Neuronal stem cell (in vitro differentiated cells): ENCODE measurements around the gene NARS2.
A peak's percentile ranks its signal among the peaks of the same experiment; 100 is the strongest.

Experiments
- DNase-seq: peaks from one replicate; pipeline ENCODE4 v3.0.0-alpha.2; 2013; ENCODE audit warnings: low spot score
- H2AFZ ChIP-seq: one replicate; pipeline ENCODE4 v1.6.1; 2013; ENCODE audit warnings: mild to moderate bottlenecking, low read length, inconsistent platforms
- H2AK5ac ChIP-seq: 2 replicates; pipeline ENCODE4 v1.6.1; 2013; ENCODE audit warnings: low read depth, mild to moderate bottlenecking, inconsistent platforms, low read length, moderate library complexity, mixed read lengths
- H2BK120ac ChIP-seq: 2 replicates; pipeline ENCODE4 v1.6.1; 2013; ENCODE audit warnings: low read depth, mild to moderate bottlenecking, inconsistent platforms, low read length, moderate library complexity, mixed read lengths
- H2BK12ac ChIP-seq: one replicate; pipeline ENCODE4 v1.6.1; 2013; ENCODE audit warnings: low read length, inconsistent platforms
- H2BK15ac ChIP-seq: 2 replicates; pipeline ENCODE4 v1.6.1; 2013; ENCODE audit warnings: mild to moderate bottlenecking, low read length, inconsistent platforms, mixed read lengths
- H2BK5ac ChIP-seq: one replicate; pipeline ENCODE4 v1.6.1; 2013; ENCODE audit warnings: inconsistent platforms, mild to moderate bottlenecking, low read length, moderate library complexity
- H3K14ac ChIP-seq: one replicate; pipeline ENCODE4 v1.6.1; 2013; ENCODE audit warnings: low read length, inconsistent platforms
- H3K18ac ChIP-seq: 2 replicates; pipeline ENCODE4 v1.6.1; 2013; ENCODE audit warnings: low read length, inconsistent platforms
- H3K23ac ChIP-seq: 2 replicates; pipeline ENCODE4 v1.6.1; 2013; ENCODE audit warnings: low read depth, mild to moderate bottlenecking, mixed read lengths, low read length, inconsistent platforms; ENCODE audit not compliant: poor library complexity
- H3K27ac ChIP-seq: replicated peaks from 3 replicates; pipeline ENCODE4 v1.5.1; 2013; ENCODE audit warnings: low read length, inconsistent platforms
- H3K27me3 ChIP-seq, 3 experiments: 2 replicates each; pipeline ENCODE4 v1.6.1; 2013; ENCODE audit warnings: low read length in 3 of 3, mild to moderate bottlenecking in 2 of 3, inconsistent platforms in 1 of 3, low read depth in 1 of 3, mixed read lengths in 1 of 3, moderate library complexity in 1 of 3; ENCODE audit not compliant: control insufficient read depth in 3 of 3, insufficient read depth in 3 of 3
- H3K36me3 ChIP-seq, 2 donors: replicated peaks in 1 of 2; 2 replicates each; pipeline ENCODE4 v1.6.1; 2013; ENCODE audit warnings: low read length in 2 of 2; ENCODE audit not compliant: control insufficient read depth in 2 of 2, insufficient read depth in 2 of 2
- H3K4ac ChIP-seq: 2 replicates; pipeline ENCODE4 v1.6.1; 2013; ENCODE audit warnings: inconsistent platforms, mild to moderate bottlenecking, low read length, moderate library complexity
- H3K4me1 ChIP-seq, 2 donors: 1 replicate in 1 of 2; 2 replicates in 1 of 2; pipeline ENCODE4 v1.6.1; 2013; ENCODE audit warnings: low read length in 2 of 2, low read depth in 1 of 2; ENCODE audit not compliant: control insufficient read depth in 2 of 2, insufficient read depth in 1 of 2
- H3K4me2 ChIP-seq: one replicate; pipeline ENCODE4 v1.6.1; 2013; ENCODE audit warnings: mild to moderate bottlenecking, low read length, inconsistent platforms; ENCODE audit not compliant: insufficient read depth, poor library complexity, severe bottlenecking
- H3K4me3 ChIP-seq, 2 donors: 2 replicates each; pipeline ENCODE4 v1.5.1; 2013; ENCODE audit warnings: low read length in 2 of 2, mild to moderate bottlenecking in 2 of 2, inconsistent platforms in 1 of 2, moderate library complexity in 1 of 2
- H3K79me1 ChIP-seq: one replicate; pipeline ENCODE4 v1.6.1; 2013; ENCODE audit warnings: low read depth, mild to moderate bottlenecking, inconsistent platforms, low read length, moderate library complexity
- H3K9ac ChIP-seq: one replicate; pipeline ENCODE4 v1.6.1; 2013; ENCODE audit warnings: mild to moderate bottlenecking, low read depth, low read length, inconsistent platforms; ENCODE audit not compliant: poor library complexity
- H3K9me3 ChIP-seq, 2 donors: replicated peaks in 1 of 2; 2 replicates each; pipeline versions ENCODE3 to v1.6.1; 2013; ENCODE audit warnings: low read length in 2 of 2, mild to moderate bottlenecking in 2 of 2, inconsistent platforms in 1 of 2, low read depth in 1 of 2, mixed read lengths in 1 of 2, moderate library complexity in 1 of 2; ENCODE audit not compliant: control insufficient read depth in 2 of 2, insufficient read depth in 1 of 2
- H4K8ac ChIP-seq: one replicate; pipeline ENCODE4 v1.6.1; 2013; ENCODE audit warnings: low read depth, mild to moderate bottlenecking, inconsistent platforms, low read length, moderate library complexity
- H4K91ac ChIP-seq: one replicate; pipeline ENCODE4 v1.6.1; 2013; ENCODE audit warnings: low read length, low read depth, mild to moderate bottlenecking, inconsistent platforms; ENCODE audit not compliant: poor library complexity
- WGBS, 2 donors: extraction: QIAGEN DNeasy Blood & Tissue Kit; methylation state at CpG; one replicate each; pipeline ENCODE4 v1.1.7; 2013; ENCODE audit warnings: missing lambda C conversion rate in 2 of 2, mixed read lengths in 1 of 2; ENCODE audit not compliant: insufficient read length in 2 of 2, insufficient replicate concordance in 1 of 2; ENCODE audit errors: extremely low coverage in 2 of 2; 5-methylcytosine and 5-hydroxymethylcytosine counted together

NARS2 gene

GRCh38 chr11:78548911-78549590, 25.6 kb downstream of the NARS2 start:
- no peak overlapping the region for H3K4ac ChIP-seq
- no peak overlapping the region for H4K91ac ChIP-seq
- no peaks in the 10 kb centered on the region for H3K27me3 ChIP-seq
- no peak overlapping the region for H4K8ac ChIP-seq
- no peak overlapping the region for H3K4me3 ChIP-seq
- no peak overlapping the region for H2AFZ ChIP-seq
- DNase-seq: no peak
- no CpG with 5 or more reads among the region's 2 CpGs for WGBS, 2 donors
- no peak overlapping the region for H3K27ac ChIP-seq
- H3K9me3 ChIP-seq: no peaks in the 10 kb centered on the region
- H3K18ac ChIP-seq: peak overlapping the region; percentile 15
- H2BK5ac ChIP-seq: no peak overlapping the region
- H3K4me2 ChIP-seq: no peak overlapping the region
- H2BK12ac ChIP-seq: no peak overlapping the region
- H2BK120ac ChIP-seq: no peak overlapping the region
- H3K36me3 ChIP-seq: peaks cover 3 to 21% of the 10 kb centered on the region in 2 donors
- H3K23ac ChIP-seq: no peak overlapping the region
- H3K14ac ChIP-seq: no peak overlapping the region
- no peak overlapping the region for H3K9ac ChIP-seq
- H3K4me1 ChIP-seq: peaks cover 5 to 10% of the 10 kb centered on the region in 2 donors
- H3K79me1 ChIP-seq: no peaks in the 10 kb centered on the region
- no peak overlapping the region for H2BK15ac ChIP-seq
- H2AK5ac ChIP-seq: no peak overlapping the region

- Histone ChIP-seq H3K14ac (no peak overlapping the region), H2BK5ac (no peak overlapping the region), H3K9me3 (no peaks in the 10 kb centered on the region), H3K4me2 (no peak overlapping the region), H3K4me1 (peaks cover 5 to 10% of the 10 kb centered on the region in 2 donors), H2BK120ac (no peak overlapping the region), H2AFZ (no peak overlapping the region), H2BK12ac (no peak overlapping the region), H3K18ac (no peak overlapping the region), H3K79me1 (no peaks in the 10 kb centered on the region), H2BK15ac (no peak overlapping the region), H4K91ac (no peak overlapping the region), H3K4ac (no peak overlapping the region), H3K36me3 (peaks cover 3 to 21% of the 10 kb centered on the region in 2 donors), H3K4me3 (no peak overlapping the region), H3K27me3 (no peaks in the 10 kb centered on the region), H3K23ac (no peak overlapping the region), H2AK5ac (no peak overlapping the region), H3K27ac (no peak overlapping the region), H3K9ac (no peak overlapping the region), H4K8ac (no peak overlapping the region)
- no CpG with 5 or more reads among the region's 8 CpGs for WGBS, 2 donors
- no peak for DNase-seq
Measured at GRCh38 chr11:78547931-78548705, 26.5 kb downstream of the NARS2 start.

GRCh38 chr11:78542007-78542406, 32.7 kb downstream of the NARS2 start:
- Histone ChIP-seq H3K14ac (no peak overlapping the region), H3K9ac (no peak overlapping the region), H3K36me3 (peaks cover 5 to 37% of the 10 kb centered on the region in 2 donors), H3K18ac (no peak overlapping the region), H3K4me3 (no peak overlapping the region), H3K79me1 (no peaks in the 10 kb centered on the region), H3K23ac (no peak overlapping the region), H4K91ac (no peak overlapping the region), H2BK12ac (no peak overlapping the region), H3K4me1 (no peaks in the 10 kb centered on the region), H3K27me3 (no peaks in the 10 kb centered on the region), H4K8ac (no peak overlapping the region), H3K9me3 (no peaks in the 10 kb centered on the region), H2BK120ac (no peak overlapping the region), H3K4me2 (no peak overlapping the region), H2BK5ac (no peak overlapping the region), H2BK15ac (no peak overlapping the region), H3K27ac (no peak overlapping the region), H2AFZ (no peak overlapping the region), H2AK5ac (no peak overlapping the region), H3K4ac (no peak overlapping the region)
- WGBS, 2 donors: no CpG with 5 or more reads among the region's 2 CpGs
- no peak for DNase-seq

- DNase-seq: no peak
- H3K4ac ChIP-seq: no peak overlapping the region
- no peak overlapping the region for H2BK5ac ChIP-seq
- H3K27me3 ChIP-seq: no peaks in the 10 kb centered on the region
- H3K4me2 ChIP-seq: no peak overlapping the region
- no peaks in the 10 kb centered on the region for H3K4me1 ChIP-seq
- H3K4me3 ChIP-seq: no peak overlapping the region
- no peaks in the 10 kb centered on the region for H3K9me3 ChIP-seq
- no peak overlapping the region for H4K8ac ChIP-seq
- H2BK120ac ChIP-seq: no peak overlapping the region
- H4K91ac ChIP-seq: no peak overlapping the region
- H3K36me3 ChIP-seq: peaks cover 5 to 42% of the 10 kb centered on the region in 2 donors
- H2AFZ ChIP-seq: no peak overlapping the region
- H3K14ac ChIP-seq: no peak overlapping the region
- no peaks in the 10 kb centered on the region for H3K79me1 ChIP-seq
- no peak overlapping the region for H3K18ac ChIP-seq
- H3K27ac ChIP-seq: no peak overlapping the region
- H2AK5ac ChIP-seq: no peak overlapping the region
- H3K23ac ChIP-seq: no peak overlapping the region
- H3K9ac ChIP-seq: no peak overlapping the region
- H2BK15ac ChIP-seq: no peak overlapping the region
- WGBS, 2 donors: no CpG with 5 or more reads among the region's 3 CpGs
- H2BK12ac ChIP-seq: no peak overlapping the region
Measured at GRCh38 chr11:78541537-78541936, 33.1 kb downstream of the NARS2 start.
